Pulmonary artery endothelial cell (primary cell): ENCODE measurements around the gene ATAT1. TPM values are rescaled to one million over a fixed set of nuclear protein-coding genes. Genes with fewer than 3 reads are reported as not detected.
"Not testable (repeated sequence)": the region's sequence is repeated elsewhere in the genome, so short reads cannot be mapped to it uniquely, and the experiment has no call there.

Source experiments
- DNase-seq: peaks from one replicate; pipeline ENCODE4 v3.0.0-alpha.2; 2011; ENCODE audit warnings: low read depth, low spot score
- total RNA-seq: library from RNA; depleted of rRNA; stranded (reverse); fragments of >200 nt; gene quantifications from 2 replicates; pipeline ENCODE4 v1.2.3, GENCODE V29; 2014

ATAT1 gene
- total RNA-seq, 1 donor from 2014 or later = 2.8 TPM

DNA sequence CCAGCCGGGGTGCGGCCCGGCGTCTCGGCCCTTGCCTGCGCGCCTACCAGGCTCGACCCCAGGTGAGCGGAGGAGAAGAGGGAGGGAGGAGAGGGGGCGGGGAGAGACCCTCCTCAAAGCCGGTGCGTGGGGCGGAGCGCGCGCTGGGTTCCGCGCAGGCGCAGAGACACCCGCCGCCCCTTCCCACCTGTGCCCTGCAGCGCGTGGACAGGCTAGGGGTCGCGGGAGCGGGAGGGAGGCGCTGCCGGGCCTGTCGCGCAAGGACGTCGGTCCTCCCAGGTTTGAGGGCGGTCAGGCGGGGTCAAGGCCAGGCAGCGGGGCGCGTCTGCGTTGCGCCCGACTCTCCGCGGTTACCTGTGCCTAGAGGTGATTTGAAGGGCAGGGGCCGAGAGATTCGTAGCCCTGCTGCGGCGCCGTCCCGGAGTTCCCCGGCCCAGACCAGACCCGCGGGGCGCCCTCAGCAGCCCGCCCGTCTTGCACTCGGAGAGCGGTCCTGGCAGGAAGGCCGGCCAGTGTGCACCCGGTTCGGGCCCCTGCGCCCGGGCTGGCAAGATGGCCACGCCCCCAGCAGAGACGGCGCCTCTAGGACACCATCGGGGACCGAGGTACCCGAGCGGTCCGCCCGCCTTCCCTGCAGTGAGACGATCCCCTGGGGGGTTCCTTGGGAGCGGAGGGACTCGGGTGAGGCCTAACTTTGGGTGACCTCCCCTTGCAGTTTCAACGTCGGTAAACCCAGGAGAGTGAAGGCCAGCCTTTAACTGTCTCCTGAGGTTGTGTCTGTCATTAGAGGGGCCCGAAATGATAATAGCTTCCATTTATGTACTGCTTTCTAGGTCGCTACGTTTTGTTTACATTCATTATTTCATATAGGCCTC lies 20.8 kb downstream of the ATAT1 start:
- DNase-seq = no peak

DNA sequence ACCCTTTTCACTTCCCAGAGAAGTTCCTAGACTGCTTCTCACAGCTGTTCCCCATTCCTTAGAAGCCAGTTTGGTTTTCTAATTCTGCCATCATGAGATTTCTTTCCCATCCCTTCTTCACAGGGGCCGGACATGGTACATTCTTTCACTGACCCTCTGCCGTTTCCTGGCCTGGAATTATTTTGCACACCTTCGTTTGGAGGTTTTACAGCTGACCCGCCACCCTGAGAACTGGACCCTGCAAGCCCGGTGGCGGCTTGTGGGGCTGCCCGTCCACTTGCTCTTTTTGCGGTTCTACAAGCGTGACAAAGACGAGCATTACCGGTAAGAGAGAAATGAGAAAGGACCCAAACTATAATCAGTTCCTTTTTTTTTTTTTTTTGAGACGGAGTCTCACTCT lies 24.5 kb downstream of the ATAT1 start:
- no peak for DNase-seq

DNA sequence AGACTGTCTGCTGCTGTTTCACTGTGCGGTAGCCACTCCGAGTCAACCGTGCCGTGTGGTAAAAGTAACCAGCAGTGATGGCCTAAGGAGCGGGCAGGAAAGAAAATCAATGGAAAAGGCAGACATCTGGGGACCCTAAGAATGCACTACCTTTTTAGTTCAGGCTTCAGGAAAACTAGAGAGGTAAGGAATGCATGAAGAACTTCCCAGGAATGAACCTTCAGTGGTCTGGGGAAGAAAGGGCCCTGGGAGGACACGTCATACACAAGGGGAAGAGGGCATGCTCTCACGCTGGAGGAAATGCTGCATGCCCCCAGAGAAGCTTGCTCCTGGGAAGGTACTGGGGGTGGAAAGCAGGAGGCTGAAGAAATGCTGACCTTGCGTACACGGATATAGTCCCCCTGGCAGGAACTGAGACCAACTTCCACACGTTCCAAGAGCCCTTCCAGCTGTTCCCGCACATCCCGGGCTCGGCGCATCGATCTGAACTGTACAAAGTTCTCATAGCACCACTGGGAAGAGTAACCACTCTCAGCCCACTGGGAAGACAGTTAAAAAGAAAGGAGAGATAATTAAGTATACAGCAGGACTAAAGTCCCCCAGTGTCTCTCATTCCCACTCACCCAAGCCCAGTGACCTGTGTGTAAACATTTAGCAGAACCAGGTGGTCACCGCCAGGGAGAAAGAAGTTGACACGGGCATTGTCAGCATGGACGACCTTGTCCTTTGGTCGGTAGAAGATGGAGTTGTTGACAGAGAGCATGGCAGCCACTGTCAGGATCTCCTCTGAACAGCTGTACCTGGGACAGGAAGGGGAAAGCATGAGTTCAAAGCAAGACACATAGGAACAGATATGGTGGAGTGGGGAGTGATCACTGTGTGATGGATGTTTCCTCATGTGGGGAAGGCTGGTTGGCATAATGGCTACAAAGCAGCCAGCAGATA lies 28.4 kb downstream of the ATAT1 start:
- no peak for DNase-seq

DNA sequence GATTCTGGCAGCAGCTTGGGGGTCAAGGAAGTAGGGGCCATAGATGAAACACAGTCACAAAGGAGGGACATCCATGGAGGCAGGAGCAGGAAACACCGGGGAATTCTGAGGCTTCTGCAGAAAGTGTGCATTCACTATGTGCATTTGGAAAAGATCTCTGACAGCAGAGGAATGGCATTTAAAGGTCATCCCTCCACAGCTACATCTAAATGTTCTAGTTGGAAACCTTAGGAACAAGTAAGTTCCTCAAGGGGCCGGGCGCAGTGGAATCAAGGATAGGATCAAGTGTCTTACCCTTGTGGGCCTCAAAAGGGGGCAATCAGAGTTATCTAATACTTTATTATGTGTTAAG lies 29.0 kb downstream of the ATAT1 start:
- no peak for DNase-seq

DNA sequence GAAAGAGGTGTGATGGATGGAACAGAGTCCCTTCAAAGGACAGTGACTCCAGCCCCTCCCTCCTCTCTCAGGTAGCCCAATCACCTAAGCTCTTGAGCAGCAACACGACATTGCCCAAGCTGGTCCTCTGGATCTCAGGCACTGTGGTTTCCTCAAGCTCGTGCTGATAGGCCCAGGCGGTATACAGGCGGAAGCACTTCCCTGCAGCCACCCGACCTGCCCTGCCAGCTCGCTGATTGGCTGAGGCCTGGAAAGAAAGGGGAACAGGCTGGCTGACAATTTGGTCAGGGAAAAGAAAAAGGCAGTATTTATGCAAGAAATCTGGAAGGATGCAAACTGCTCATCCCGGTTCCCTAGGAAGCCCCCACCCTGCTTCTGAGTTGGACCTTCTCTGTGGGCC lies 29.8 kb downstream of the ATAT1 start:
- no peak for DNase-seq

DNA sequence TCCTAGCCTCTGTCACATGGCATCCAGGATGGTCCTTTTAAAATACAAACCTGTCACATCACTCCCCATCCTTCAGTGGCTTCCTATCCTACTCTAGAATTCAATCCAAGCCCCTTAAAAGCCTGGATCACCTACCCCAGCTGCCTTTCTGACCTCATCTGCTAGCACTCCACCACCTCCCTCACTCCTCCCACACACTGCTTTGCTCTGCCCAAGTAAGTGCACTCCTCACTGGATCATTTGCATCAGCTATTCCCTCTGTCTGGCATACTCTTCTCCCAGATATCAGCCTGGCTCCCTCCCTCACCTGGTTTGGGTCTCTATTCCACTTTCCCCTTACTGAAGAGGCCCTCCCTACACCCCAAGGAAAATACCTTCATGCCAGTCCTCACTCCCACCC lies 30.8 kb downstream of the ATAT1 start:
- no peak for DNase-seq

DNA sequence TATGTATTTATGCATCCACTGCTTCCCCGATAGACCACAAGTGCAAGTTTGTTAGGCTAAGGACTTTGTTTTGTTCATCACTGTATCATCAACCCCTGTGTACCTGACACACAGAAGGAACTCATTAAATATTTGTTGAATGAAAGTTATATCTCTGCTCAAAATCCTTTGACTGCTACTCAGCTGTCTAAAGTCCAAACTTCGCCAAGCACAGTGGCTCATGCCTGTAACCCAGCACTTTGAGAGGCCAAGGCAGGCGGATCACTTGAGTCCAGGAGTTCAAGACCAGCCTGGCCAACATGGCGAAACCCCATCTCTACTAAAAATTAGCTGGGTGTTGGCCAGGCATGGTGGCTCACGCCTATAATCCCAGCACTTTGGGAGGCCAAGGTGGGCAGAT lies 31.2 kb downstream of the ATAT1 start:
- DNase-seq = not testable (repeated sequence)

DNA sequence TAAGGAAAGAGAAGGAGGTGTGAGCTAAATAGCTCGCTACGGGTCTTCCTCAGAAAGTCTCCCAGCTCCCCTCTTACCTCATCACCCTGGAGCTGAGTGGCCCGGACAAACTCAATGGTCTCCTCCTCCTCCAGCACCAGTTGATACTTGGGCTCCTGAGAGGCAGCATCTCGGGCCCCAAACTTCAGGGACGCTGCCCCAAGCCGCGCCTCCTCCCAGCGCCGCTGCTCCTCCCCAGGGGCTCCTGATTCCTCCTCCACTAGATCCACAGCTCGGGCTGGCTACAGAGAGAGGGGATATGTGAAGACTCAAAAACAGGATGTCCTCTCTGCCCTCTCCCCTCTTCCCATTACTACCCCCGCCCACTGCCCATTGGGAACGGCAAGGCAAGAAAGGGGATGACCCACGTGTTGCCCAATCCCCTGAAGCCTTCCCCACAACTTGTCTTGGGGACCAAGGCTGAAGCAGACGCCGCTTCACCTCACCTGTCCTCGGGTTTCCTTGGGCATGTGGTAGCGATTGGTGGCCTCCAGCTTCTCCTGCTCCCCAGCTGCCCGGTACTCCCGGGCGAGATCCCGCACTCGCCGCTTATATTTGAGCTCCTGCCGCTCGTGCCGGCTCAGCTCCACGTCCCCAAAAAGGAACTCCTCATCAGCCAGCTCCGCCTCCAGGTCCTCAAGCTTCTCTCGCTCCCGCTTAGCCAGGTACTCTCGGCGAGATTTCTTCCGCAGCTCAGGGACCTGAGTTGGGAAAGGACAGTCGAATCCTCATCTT lies 38.5 kb downstream of the ATAT1 start:
- no peak for DNase-seq

DNA sequence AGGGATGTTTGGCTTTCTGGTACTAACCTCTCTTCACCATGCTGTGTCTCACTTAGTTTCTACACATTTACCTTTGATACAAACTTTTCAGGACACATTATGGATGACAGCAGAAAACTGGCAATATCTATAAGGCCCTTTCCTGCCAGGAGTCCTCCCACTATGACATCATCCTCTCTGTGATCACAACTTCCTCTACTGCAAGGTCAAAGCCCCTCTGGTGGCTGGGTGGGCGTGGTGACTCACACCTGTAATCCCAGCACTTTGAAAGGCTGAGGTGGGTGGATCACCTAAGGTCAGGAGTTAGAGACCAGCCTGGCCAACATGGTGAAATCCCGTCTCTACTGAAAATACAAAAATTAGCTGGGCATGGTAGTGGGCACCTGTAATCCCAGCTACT lies 39.6 kb downstream of the ATAT1 start:
- DNase-seq = not testable (repeated sequence)

DNA sequence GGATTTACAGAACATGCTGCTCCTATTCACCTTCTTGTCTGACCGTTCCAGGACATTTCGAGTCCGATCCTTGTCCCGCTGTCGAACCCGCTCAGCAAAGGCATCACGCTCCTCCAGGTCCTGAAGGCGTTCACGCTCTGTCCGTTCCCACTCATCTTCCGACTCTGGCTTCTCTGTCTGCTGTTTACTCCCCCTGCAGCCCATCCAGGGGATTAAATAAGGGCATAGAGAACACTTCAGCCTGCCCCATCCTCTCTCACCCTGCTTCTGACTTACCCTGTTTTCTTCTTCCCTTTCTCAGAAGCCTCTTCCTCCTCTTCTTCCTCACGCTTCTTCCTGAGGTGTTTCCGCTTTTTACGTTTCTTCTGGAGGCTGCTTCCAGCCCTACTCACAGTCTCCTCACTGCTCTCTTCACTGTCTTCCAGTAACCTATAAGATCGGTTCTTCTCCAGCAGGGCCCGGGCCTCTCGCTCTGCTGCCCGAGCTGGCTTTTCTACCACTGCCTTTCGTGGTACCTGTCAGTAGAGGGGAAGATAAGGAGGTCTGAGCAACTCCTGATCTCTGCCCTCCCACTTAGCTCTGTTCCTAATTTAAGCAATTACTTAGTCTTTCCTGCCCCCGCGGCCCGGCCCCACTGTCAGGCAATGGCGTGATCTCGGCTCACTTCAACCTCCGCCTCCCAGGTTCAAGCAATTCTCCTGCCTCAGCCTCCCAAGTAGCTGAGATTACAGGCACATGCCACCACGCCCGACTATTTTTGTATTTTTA lies 44.3 kb downstream of the ATAT1 start:
- DNase-seq = no peak

DNA sequence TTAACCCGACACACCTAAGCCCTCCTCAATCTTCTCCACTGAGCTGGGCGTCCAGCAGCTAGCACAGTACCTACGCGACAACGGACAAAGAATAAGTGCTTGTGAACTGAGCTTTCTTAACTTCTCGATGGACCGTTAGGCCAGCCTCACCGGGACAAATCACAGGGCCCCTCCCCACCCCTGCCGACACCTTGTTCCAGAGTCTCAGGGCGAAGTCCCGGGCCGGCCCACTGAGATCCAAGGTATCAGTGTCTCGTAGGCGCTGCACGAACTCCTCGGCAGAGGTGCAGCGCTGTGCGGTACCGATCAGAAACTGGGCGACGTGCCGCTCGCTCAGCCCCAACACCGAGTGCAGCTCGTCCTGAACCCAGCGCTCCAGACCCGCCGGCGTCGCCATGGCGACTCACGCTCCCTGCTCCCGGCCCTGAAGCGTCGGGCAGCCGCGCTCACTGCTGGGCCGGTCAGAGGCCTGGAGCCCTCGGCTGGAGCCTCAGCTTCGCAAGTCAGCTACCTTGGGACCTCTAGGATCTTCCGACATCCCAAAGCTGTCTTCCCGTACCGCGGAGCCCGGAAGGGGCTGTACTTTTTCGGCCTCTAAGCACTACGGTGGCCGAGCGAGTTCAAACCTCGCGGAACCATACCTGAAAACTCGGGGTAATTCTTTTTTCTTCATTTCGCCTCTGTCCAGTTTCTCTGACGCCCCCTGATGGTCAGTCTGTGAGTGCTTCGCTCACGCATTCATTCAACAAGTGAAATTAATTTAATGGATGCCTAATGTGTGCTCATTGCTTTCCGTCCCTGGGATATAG lies 46.0 kb downstream of the ATAT1 start, which contains the start of gene DHX16:
TSS of gene DHX16 (minus strand) at position 562 of the 809 bp plus-strand sequence. CDS start at position 397, 165 bp downstream.
- peak; percentile 90 for DNase-seq

DNA sequence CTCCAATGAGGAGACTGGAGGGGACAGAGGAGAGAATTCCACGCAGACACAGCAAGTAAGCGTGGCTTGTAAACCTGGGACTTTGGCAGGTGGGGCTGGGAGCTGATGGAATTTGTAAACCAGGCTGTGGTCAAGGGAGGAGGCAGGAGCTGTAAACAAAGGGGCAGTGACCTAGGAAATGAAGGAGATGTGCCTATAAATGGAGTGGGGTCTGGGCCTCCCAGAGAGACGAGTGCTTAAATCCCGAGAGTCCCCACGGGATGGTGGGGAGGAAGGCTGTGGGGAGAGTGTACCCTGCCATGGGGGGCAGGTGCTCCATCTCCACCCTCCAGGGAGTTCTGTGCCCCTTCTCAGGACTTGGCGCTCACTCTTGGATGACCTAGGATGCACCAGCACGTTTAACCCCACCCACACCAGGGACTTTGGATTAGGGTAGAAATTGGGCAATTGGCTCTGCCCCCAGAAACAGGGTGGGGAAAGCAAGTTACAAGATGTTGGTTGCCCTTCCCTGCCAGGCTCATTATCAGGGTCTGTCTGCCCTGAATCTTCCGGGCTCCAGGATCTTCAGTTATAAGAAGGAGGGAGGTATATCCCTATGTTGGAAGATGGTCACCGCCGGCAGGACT lies 50.1 kb downstream of the ATAT1 start:
- no peak for DNase-seq

DNA sequence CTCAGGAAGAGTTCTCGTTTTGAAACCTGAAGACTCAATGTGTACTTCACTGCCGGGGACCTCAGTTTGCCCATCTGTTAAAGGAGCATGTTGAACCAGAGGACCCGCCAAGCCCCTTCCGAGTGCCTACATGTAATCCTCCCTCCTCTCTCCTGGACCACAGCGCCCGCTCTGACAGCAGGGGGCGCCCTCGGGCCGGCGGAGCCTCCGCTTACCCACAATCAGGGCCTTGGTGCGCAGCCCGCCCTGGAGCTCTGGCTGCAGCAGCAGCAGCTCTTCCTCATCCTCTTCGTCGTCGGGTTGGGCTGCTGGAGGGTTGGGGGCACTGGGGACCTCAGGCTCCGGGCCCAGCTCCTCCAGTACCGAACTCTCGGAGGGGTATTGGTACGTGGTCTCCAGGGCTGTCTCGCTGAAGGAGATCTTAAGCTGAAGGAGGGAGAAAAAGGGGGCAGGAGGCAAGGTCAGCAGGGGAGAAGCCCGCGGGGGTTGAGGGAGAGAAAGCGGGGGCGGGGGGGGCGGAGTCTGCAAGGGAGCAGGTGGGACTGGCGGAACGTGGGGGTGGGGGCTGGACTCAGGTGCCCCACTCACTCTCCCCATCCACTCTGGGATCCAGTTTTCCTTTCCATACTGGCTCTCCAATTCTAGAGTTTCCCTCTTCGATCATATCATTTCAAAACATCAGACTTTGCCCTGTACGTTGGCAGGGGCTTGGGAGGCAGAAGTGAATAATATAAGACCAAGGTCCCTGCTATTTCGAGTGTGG lies 52.5 kb downstream of the ATAT1 start:
- no peak for DNase-seq

DNA sequence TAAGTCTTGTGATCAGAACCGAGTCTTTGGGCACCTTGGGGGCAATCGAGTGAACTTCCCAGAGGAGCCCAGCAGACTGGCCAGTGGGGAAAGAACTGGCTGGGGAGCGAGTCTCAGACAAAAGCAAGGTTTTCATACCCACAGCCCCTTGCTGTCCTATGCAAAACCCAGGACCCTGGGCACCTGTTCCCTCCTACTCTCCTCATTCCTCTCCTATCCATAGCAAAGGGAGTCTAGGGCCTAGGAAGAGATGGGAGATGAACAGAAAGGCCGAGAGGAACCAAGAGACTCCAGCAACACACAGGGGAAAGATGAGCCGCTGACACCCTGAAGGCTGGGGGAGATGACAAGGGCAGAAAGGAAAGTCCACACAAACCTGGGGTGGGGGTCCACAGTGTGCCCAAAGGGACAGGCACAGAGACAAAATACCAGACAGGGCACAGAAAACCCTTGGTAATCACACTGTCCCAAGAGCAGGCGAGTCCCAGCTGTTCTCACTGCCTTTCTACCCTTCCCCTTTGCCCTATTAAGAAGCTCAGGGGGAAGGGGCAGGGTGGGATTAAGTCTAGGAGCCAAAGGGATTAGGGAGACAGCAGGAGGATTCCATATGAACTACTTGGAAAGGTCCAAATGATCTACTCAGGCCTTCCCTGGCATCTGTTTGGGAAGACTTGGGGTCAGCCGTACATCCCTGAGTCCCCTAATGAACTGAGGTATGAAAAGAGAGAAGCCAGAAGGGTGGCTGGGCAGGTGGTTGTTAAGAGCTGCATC lies 53.3 kb downstream of the ATAT1 start:
- no peak for DNase-seq

DNA sequence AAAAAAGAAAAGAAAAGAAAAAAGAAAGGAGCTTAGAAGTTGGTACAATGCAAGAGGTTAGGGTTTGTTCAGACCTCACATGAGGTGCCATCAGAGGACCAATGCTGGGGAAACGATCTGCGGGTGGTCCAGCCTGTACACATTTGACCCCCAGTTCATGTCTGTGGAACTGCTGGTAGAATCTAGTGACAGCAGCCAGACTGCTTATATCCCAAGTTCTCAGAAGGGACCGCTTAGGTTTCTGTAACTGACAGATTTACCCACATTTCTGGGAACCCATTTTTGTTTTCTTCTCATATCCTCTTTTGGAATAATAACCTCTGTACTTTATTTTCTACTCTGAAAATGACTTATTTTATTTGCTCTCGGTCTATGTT lies 55.1 kb downstream of the ATAT1 start:
- no peak for DNase-seq

DNA sequence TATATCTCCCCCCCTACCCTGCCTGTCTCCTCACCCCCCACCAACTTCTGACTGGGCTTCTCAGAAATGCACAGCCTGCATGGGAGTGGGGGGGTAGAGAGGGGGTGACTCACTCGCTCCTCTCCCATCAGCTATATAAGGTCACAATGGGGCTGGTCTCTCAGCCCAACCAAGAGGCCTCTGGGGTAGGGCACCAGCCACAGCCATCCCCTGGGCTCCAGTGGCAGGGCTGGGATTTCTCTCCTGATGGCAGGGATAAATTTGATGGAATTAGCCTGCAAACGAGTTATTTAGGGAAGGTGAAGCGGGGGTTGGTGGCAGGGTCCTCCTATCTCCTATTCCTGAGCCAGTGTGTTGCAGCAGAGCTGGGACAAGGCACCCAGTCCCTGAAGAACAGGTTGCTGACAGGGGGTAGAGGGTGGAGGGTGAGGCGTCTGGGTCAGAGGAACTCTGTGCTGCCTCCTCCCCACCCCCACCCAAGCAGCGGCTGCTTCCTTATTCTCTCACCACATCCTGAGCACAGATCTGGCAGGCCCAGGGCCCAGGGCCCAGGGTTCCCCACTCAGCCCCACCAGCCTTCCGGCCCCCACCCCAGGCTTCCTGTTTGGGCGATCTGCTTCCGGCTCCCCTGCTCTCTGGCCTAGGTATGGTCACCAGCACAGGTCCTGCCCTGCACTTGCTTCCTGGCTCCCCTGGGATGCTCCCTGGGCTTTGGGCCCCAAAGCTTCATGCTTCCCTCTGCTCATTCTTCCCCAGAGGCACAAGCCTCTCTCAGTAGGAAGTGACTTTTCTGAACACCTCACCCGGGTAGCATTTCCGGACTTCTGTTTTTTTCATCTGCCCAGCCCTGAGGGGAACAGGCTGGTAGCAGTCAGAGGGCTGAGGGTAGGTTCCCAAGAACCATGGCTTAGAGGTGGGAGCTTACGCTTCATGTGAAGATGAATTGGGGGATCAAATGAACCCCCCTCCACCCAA lies 55.8 kb downstream of the ATAT1 start:
- peak; percentile 83 for DNase-seq
